Measurements from ENCODE around the gene ABRAXAS1. TPM values are rescaled to one million over a fixed set of nuclear protein-coding genes. Genes with fewer than 3 reads are reported as not detected.

ABRAXAS1 gene
- total and polyA plus RNA-seq, 2 of the 13 experiments (the other 11 are each of a cell fraction or from before 2014, with no cell fraction given): 14.1 to 14.7 TPM

DNA sequence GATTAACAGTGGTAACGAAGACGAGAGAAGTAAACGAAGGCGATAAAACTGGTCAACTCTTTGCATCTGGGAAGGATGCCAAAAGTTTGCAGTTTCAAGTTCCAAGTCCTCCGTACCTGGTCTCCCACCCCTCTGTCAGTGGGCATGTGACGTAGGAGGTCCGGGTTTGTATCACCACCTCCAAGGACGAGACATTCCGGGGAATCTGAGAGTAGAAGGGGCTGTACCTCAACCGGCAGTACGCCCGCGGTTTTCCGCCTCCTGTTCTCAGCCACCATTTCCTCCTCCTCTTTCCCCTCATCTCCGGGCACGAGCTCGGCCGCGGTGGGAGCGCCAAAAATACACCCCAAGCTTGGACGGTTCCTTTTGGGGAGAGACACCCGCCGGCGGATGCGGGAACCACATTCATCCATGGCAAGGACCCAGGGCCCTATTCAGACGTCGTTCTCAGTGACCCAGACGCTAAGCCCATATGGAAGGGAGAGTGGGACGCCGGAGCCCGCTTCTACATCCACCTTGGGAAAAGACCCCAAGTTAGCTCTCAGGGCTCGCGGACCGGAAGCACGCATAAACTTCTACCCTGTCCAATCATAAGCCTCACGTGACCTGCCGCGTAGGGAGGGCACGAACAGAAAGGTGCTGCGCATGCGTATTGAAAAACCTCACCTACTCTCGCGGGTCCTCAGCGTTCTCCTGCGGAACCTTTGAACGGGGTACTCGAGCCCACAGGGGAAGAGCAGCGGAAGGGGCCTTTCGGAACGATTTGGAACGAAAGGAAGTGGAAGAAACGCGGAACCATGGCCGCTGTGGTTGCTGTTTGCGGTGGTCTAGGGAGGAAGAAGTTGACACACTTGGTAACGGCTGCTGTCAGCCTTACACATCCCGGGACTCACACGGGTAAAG is 29.4 kb downstream of the ABRAXAS1 start, which contains the start of the genes HELQ and MRPS18C (continued):
- peak; percentile 93 for TF ChIP-seq YY1 (IDR thresholded peaks at IDR 0.05; ENCODE audit: insufficient read depth, insufficient replicate concordance, low read depth, low read length)
- 0 out of 2 replicates have a peak, but pooled peaks have one; percentile 14 for TF ChIP-seq ZNF20 (CRISPR knock-in tag; IDR thresholded peaks at IDR 0.05)
- TF ChIP-seq TBL1XR1 (IDR thresholded peaks at IDR 0.05; ENCODE audit: borderline replicate concordance, low read length, partially characterized antibody): no peak
- TF ChIP-seq CREB1 (IDR thresholded peaks at IDR 0.05): peak; percentile 74
- TF ChIP-seq CREB1 (CRISPR knock-in tag; IDR thresholded peaks at IDR 0.05): peak; percentile 92
- TF ChIP-seq ZNF318 (CRISPR knock-in tag; IDR thresholded peaks at IDR 0.05): no peak; the same call in 1 of the 2 replicates
- TF ChIP-seq KMT2B (CRISPR knock-in tag; IDR thresholded peaks at IDR 0.05): peak; percentile 98
- TF ChIP-seq ARNT2 (CRISPR knock-in tag; IDR thresholded peaks at IDR 0.05; ENCODE audit: low read depth): peak; percentile 87; the same call in 1 of the 2 replicates
- TF ChIP-seq TFE3 (CRISPR knock-in tag; IDR thresholded peaks at IDR 0.05): peak; percentile 79
- TF ChIP-seq RBAK (CRISPR knock-in tag; IDR thresholded peaks at IDR 0.05): no peak
- TF ChIP-seq, protein P1, sequence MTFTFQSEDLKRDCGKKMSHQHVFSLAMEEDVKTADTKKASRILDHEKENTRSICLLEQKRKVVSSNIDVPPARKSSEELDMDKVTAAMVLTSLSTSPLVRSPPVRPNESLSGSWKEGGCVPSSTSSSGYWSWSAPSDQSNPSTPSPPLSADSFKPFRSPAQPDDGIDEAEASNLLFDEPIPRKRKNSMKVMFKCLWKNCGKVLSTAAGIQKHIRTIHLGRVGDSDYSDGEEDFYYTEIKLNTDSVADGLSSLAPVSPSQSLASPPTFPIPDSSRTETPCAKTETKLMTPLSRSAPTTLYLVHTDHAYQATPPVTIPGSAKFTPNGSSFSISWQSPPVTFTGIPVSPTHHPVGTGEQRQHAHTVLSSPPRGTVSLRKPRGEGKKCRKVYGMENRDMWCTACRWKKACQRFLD (CRISPR knock-in tag; IDR thresholded peaks at IDR 0.05; ENCODE audit: borderline replicate concordance): peak; percentile 37; the same call in 1 of the 2 replicates
- TF ChIP-seq, protein P2, sequence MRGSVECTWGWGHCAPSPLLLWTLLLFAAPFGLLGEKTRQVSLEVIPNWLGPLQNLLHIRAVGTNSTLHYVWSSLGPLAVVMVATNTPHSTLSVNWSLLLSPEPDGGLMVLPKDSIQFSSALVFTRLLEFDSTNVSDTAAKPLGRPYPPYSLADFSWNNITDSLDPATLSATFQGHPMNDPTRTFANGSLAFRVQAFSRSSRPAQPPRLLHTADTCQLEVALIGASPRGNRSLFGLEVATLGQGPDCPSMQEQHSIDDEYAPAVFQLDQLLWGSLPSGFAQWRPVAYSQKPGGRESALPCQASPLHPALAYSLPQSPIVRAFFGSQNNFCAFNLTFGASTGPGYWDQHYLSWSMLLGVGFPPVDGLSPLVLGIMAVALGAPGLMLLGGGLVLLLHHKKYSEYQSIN (CRISPR knock-in tag; IDR thresholded peaks at IDR 0.05; ENCODE audit: borderline replicate concordance): no peak; the same call in 1 of the 2 replicates
- TF ChIP-seq, protein P3, sequence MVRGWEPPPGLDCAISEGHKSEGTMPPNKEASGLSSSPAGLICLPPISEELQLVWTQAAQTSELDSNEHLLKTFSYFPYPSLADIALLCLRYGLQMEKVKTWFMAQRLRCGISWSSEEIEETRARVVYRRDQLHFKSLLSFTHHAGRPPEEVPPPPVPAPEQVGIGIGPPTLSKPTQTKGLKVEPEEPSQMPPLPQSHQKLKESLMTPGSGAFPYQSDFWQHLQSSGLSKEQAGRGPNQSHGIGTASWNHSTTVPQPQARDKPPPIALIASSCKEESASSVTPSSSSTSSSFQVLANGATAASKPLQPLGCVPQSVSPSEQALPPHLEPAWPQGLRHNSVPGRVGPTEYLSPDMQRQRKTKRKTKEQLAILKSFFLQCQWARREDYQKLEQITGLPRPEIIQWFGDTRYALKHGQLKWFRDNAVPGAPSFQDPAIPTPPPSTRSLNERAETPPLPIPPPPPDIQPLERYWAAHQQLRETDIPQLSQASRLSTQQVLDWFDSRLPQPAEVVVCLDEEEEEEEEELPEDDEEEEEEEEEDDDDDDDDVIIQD (CRISPR knock-in tag; IDR thresholded peaks at IDR 0.05; ENCODE audit: low read depth): peak; percentile 92

Measured in HepG2 (cell line).